ENCODE measurements around the gene SELPLG.
A peak's percentile ranks its signal among the peaks of the same experiment; 100 is the strongest.
"Not testable (repeated sequence)": the region's sequence is repeated elsewhere in the genome, so short reads cannot be mapped to it uniquely, and the experiment has no call there.

Gene SELPLG

GRCh38 chr12:108637222-108637971 lies 3.7 kb upstream of the SELPLG start:
- H3K4me3 Mint-ChIP-seq: no peak overlapping the region
- peaks cover 51% of the 10 kb centered on the region for H3K4me1 Mint-ChIP-seq (ENCODE audit: low read depth)
- H3K27ac Mint-ChIP-seq: no peak overlapping the region
- DNase-seq: no peak
- H3K27me3 Mint-ChIP-seq: no peaks in the 10 kb centered on the region
- no peaks in the 10 kb centered on the region for H3K9me3 Mint-ChIP-seq
- H3K36me3 Mint-ChIP-seq (ENCODE audit: low read depth): peaks cover 7% of the 10 kb centered on the region

GRCh38 chr12:108635997-108636808 lies 2.5 kb upstream of the SELPLG start:
- Mint-ChIP-seq H3K9me3 (no peaks in the 10 kb centered on the region), H3K36me3 (ENCODE audit: low read depth) (peaks cover 16% of the 10 kb centered on the region), H3K4me1 (ENCODE audit: low read depth) (peaks cover 61% of the 10 kb centered on the region), H3K4me3 (peak overlapping the region; percentile 2), H3K27me3 (no peaks in the 10 kb centered on the region), H3K27ac (peak overlapping the region; percentile 100)
- no peak for DNase-seq

GRCh38 chr12:108635201-108635996 lies 1.7 kb upstream of the SELPLG start:
- Mint-ChIP-seq H3K4me1 (ENCODE audit: low read depth) (peaks cover 63% of the 10 kb centered on the region), H3K9me3 (peaks cover 2% of the 10 kb centered on the region), H3K36me3 (ENCODE audit: low read depth) (peaks cover 22% of the 10 kb centered on the region), H3K4me3 (peak overlapping the region; percentile 98), H3K27ac (peak overlapping the region; percentile 100), H3K27me3 (no peaks in the 10 kb centered on the region)
- DNase-seq: peak; percentile 71

GRCh38 chr12:108634341-108634751 lies 652 bp upstream of the SELPLG start:
- Mint-ChIP-seq H3K9me3 (peaks cover 2% of the 10 kb centered on the region), H3K4me3 (peak overlapping the region; percentile 98), H3K4me1 (ENCODE audit: low read depth) (peaks cover 69% of the 10 kb centered on the region), H3K27ac (peak overlapping the region; percentile 100), H3K36me3 (ENCODE audit: low read depth) (peaks cover 30% of the 10 kb centered on the region), H3K27me3 (no peaks in the 10 kb centered on the region)
- DNase-seq: peak; percentile 68

- H3K9me3 Mint-ChIP-seq: peaks cover 2% of the 10 kb centered on the region
- peak overlapping the region; percentile 100 for H3K27ac Mint-ChIP-seq
- H3K4me1 Mint-ChIP-seq (ENCODE audit: low read depth): peaks cover 81% of the 10 kb centered on the region
- H3K4me3 Mint-ChIP-seq: peak overlapping the region; percentile 98
- DNase-seq: peak; percentile 57
- H3K27me3 Mint-ChIP-seq: no peaks in the 10 kb centered on the region
- H3K36me3 Mint-ChIP-seq (ENCODE audit: low read depth): peaks cover 38% of the 10 kb centered on the region
Observed at GRCh38 chr12:108633081-108633533, 587 bp downstream of the SELPLG start.

GRCh38 chr12:108631261-108631660 lies 2.4 kb downstream of the SELPLG start:
- peak overlapping the region; percentile 100 for H3K27ac Mint-ChIP-seq
- peak overlapping the region; percentile 98 for H3K4me3 Mint-ChIP-seq
- DNase-seq: peak; percentile 45
- H3K4me1 Mint-ChIP-seq (ENCODE audit: low read depth): peaks cover 85% of the 10 kb centered on the region
- H3K36me3 Mint-ChIP-seq (ENCODE audit: low read depth): peaks cover 50% of the 10 kb centered on the region
- not testable (repeated sequence) for H3K9me3 Mint-ChIP-seq, H3K27me3 Mint-ChIP-seq

GRCh38 chr12:108630481-108631207 lies 3.0 kb downstream of the SELPLG start:
- Mint-ChIP-seq H3K27ac (peak overlapping the region; percentile 100), H3K36me3 (ENCODE audit: low read depth) (peaks cover 54% of the 10 kb centered on the region), H3K4me3 (peak overlapping the region; percentile 98), H3K9me3 (peaks cover 2% of the 10 kb centered on the region), H3K27me3 (no peaks in the 10 kb centered on the region), H3K4me1 (ENCODE audit: low read depth) (peaks cover 82% of the 10 kb centered on the region)
- DNase-seq: peak; percentile 57

- Mint-ChIP-seq H3K4me1 (ENCODE audit: low read depth) (peaks cover 82% of the 10 kb centered on the region), H3K4me3 (peak overlapping the region; percentile 98), H3K27me3 (no peaks in the 10 kb centered on the region), H3K9me3 (peaks cover 2% of the 10 kb centered on the region), H3K36me3 (ENCODE audit: low read depth) (peaks cover 61% of the 10 kb centered on the region), H3K27ac (peak overlapping the region; percentile 100)
- peak; percentile 75 for DNase-seq
Observed at GRCh38 chr12:108629824-108630476, 3.7 kb downstream of the SELPLG start.

GRCh38 chr12:108629151-108629550 lies 4.5 kb downstream of the SELPLG start:
- peak; percentile 62 for DNase-seq
- H3K9me3 Mint-ChIP-seq: peaks cover 2% of the 10 kb centered on the region
- peak overlapping the region; percentile 100 for H3K27ac Mint-ChIP-seq
- peak overlapping the region; percentile 98 for H3K4me3 Mint-ChIP-seq
- no peaks in the 10 kb centered on the region for H3K27me3 Mint-ChIP-seq
- H3K36me3 Mint-ChIP-seq (ENCODE audit: low read depth): peaks cover 66% of the 10 kb centered on the region
- H3K4me1 Mint-ChIP-seq (ENCODE audit: low read depth): peaks cover 74% of the 10 kb centered on the region

- Mint-ChIP-seq H3K4me1 (ENCODE audit: low read depth) (peaks cover 66% of the 10 kb centered on the region), H3K4me3 (no peak overlapping the region)
Observed at GRCh38 chr12:108627134-108627920, 6.4 kb downstream of the SELPLG start.

GRCh38 chr12:108625228-108625627 lies 8.5 kb downstream of the SELPLG start:
- peak overlapping the region; percentile 48 for H3K27ac Mint-ChIP-seq
- peaks cover 80% of the 10 kb centered on the region for H3K36me3 Mint-ChIP-seq (ENCODE audit: low read depth)
- no peaks in the 10 kb centered on the region for H3K27me3 Mint-ChIP-seq
- H3K9me3 Mint-ChIP-seq: no peaks in the 10 kb centered on the region
- no peak overlapping the region for H3K4me3 Mint-ChIP-seq
- no peak for DNase-seq
- peaks cover 58% of the 10 kb centered on the region for H3K4me1 Mint-ChIP-seq (ENCODE audit: low read depth)

More at GRCh38 chr12:108627134-108627920, 6.4 kb downstream of the SELPLG start:
- Mint-ChIP-seq H3K36me3 (ENCODE audit: low read depth) (peaks cover 77% of the 10 kb centered on the region), H3K27ac (peak overlapping the region; percentile 100), H3K9me3 (peaks cover 2% of the 10 kb centered on the region), H3K27me3 (no peaks in the 10 kb centered on the region)
- DNase-seq: no peak

GRCh38 chr12:108623577-108623976 lies 10.1 kb downstream of the SELPLG start:
- H3K36me3 Mint-ChIP-seq (ENCODE audit: low read depth): peaks cover 74% of the 10 kb centered on the region
- H3K27me3 Mint-ChIP-seq: no peaks in the 10 kb centered on the region
- DNase-seq: no peak
- no peak overlapping the region for H3K4me3 Mint-ChIP-seq
- H3K27ac Mint-ChIP-seq: peak overlapping the region; percentile 68
- H3K4me1 Mint-ChIP-seq (ENCODE audit: low read depth): peaks cover 43% of the 10 kb centered on the region
- no peaks in the 10 kb centered on the region for H3K9me3 Mint-ChIP-seq
